MM.1S (cell line): ENCODE results near the gene ARMC8.

ENCODE experiments used
- DNase-seq: peaks from one replicate; pipeline ENCODE4 v3.0.0-alpha.2; 2015
- H2AFZ ChIP-seq: fragments of 300-600 bp; sonication (generic); 2 replicates; pipeline ENCODE4 v1.6.0; 2016; ENCODE audit warnings: antibody characterized with exemption, low read length
- H3F3A ChIP-seq: fragments of 300-600 bp; sonication (generic); 2 replicates; pipeline ENCODE4 v1.6.1; 2016; ENCODE audit warnings: mild to moderate bottlenecking, antibody characterized with exemption, low read length, moderate library complexity, mixed read lengths; ENCODE audit not compliant: insufficient read depth
- H3K27ac ChIP-seq: fragments of 300-600 bp; sonication (generic); 2 replicates; pipeline ENCODE4 v1.5.1; 2016; ENCODE audit warnings: mild to moderate bottlenecking, low read length
- H3K27me3 ChIP-seq: fragments of 300-600 bp; sonication (generic); replicated peaks from 2 replicates; pipeline ENCODE4 v1.6.0; 2016; ENCODE audit warnings: low read length; ENCODE audit not compliant: insufficient read depth
- H3K36me3 ChIP-seq: fragments of 300-600 bp; sonication (generic); replicated peaks from 2 replicates; pipeline ENCODE4 v1.6.1; 2016; ENCODE audit warnings: mild to moderate bottlenecking, low read length, mixed read lengths; ENCODE audit not compliant: insufficient read depth
- H3K4me1 ChIP-seq: fragments of 300-600 bp; sonication (generic); 2 replicates; pipeline ENCODE4 v1.6.1; 2016; ENCODE audit warnings: low read length, mixed read lengths
- H3K4me2 ChIP-seq: fragments of 300-600 bp; sonication (generic); 2 replicates; pipeline ENCODE4 v1.6.0; 2016; ENCODE audit warnings: low read depth, low read length
- H3K4me3 ChIP-seq: fragments of 300-600 bp; sonication (generic); 2 replicates; pipeline ENCODE4 v1.5.1; 2016; ENCODE audit warnings: low read length, mixed read lengths
- H3K79me2 ChIP-seq: fragments of 300-600 bp; sonication (generic); 2 replicates; pipeline ENCODE4 v1.6.1; 2016; ENCODE audit warnings: mixed run types, low read length, mixed read lengths
- H3K9ac ChIP-seq: fragments of 300-600 bp; sonication (generic); 2 replicates; pipeline ENCODE4 v1.6.1; 2016; ENCODE audit warnings: low read length, mixed read lengths
- H3K9me2 ChIP-seq: fragments of 300-600 bp; sonication (generic); replicated peaks from 2 replicates; pipeline ENCODE4 v1.6.1; 2016; ENCODE audit warnings: mild to moderate bottlenecking, low read length, mixed read lengths; ENCODE audit not compliant: insufficient read depth
- H3K9me3 ChIP-seq: fragments of 300-600 bp; sonication (generic); replicated peaks from 2 replicates; pipeline ENCODE4 v1.6.1; 2016; ENCODE audit warnings: mild to moderate bottlenecking, low read length, mixed read lengths; ENCODE audit not compliant: insufficient read depth
- H4K20me1 ChIP-seq: fragments of 300-600 bp; sonication (generic); 2 replicates; pipeline ENCODE4 v1.6.1; 2016; ENCODE audit warnings: mild to moderate bottlenecking, low read length, moderate library complexity, mixed read lengths; ENCODE audit not compliant: insufficient read depth
- CTCF ChIP-seq: fragments of 300-600 bp; sonication (generic); IDR thresholded peaks from 2 replicates; pipeline ENCODE4 v1.5.1; 2016; ENCODE audit warnings: antibody characterized with exemption, low read length, mixed read lengths
- EZH2 ChIP-seq: fragments of 300-600 bp; sonication (generic); optimal IDR thresholded peaks from 2 replicates; pipeline ENCODE3; 2017; ENCODE audit warnings: low read depth, mild to moderate bottlenecking, antibody characterized with exemption, low read length, mixed read lengths
- EZH2phosphoT487 ChIP-seq: fragments of 300-600 bp; sonication (generic); IDR thresholded peaks from 2 replicates; pipeline ENCODE4 v1.6.1; 2018; ENCODE audit warnings: antibody characterized with exemption, low read length

The ARMC8 gene

GRCh38 chr3:138271189-138271794, 84.2 kb downstream of the ARMC8 start:
- Histone ChIP-seq H3K4me2 (no peak overlapping the region), H3K9me2 (no peaks in the 10 kb centered on the region), H3K4me1 (peaks cover 15% of the 10 kb centered on the region), H3K27me3 (no peaks in the 10 kb centered on the region), H4K20me1 (no peaks in the 10 kb centered on the region), H3K4me3 (no peak overlapping the region), H3F3A (no peaks in the 10 kb centered on the region), H3K9ac (no peak overlapping the region), H3K36me3 (no peaks in the 10 kb centered on the region), H3K79me2 (no peaks in the 10 kb centered on the region), H2AFZ (no peak overlapping the region), H3K9me3 (no peaks in the 10 kb centered on the region), H3K27ac (no peak overlapping the region)
- no peak for DNase-seq
- TF ChIP-seq CTCF = no peak
- TF ChIP-seq EZH2phosphoT487 = no peak
- TF ChIP-seq EZH2 = no peak

GRCh38 chr3:138281561-138281960, 94.5 kb downstream of the ARMC8 start:
- no peaks in the 10 kb centered on the region for H3F3A ChIP-seq
- DNase-seq = no peak

GRCh38 chr3:138282836-138283235, 95.7 kb downstream of the ARMC8 start:
- Histone ChIP-seq H3K9ac (no peak overlapping the region), H3K36me3 (no peaks in the 10 kb centered on the region), H3K9me3 (no peaks in the 10 kb centered on the region), H3K79me2 (no peaks in the 10 kb centered on the region), H3K4me3 (no peak overlapping the region), H2AFZ (no peak overlapping the region), H3K27me3 (no peaks in the 10 kb centered on the region), H3K4me2 (no peak overlapping the region), H4K20me1 (no peaks in the 10 kb centered on the region), H3F3A (no peaks in the 10 kb centered on the region), H3K27ac (no peak overlapping the region), H3K4me1 (no peaks in the 10 kb centered on the region), H3K9me2 (no peaks in the 10 kb centered on the region)
- no peak for TF ChIP-seq EZH2phosphoT487
- TF ChIP-seq CTCF = no peak
- TF ChIP-seq EZH2 = no peak
- DNase-seq = no peak

More at GRCh38 chr3:138281561-138281960, 94.5 kb downstream of the ARMC8 start:
- Histone ChIP-seq H3K9ac (no peak overlapping the region), H3K27me3 (no peaks in the 10 kb centered on the region), H4K20me1 (no peaks in the 10 kb centered on the region), H3K4me3 (no peak overlapping the region), H3K36me3 (no peaks in the 10 kb centered on the region), H2AFZ (no peak overlapping the region), H3K9me3 (no peaks in the 10 kb centered on the region), H3K4me1 (no peaks in the 10 kb centered on the region), H3K4me2 (no peak overlapping the region), H3K27ac (no peak overlapping the region), H3K9me2 (no peaks in the 10 kb centered on the region), H3K79me2 (no peaks in the 10 kb centered on the region)
- no peak for TF ChIP-seq CTCF
- TF ChIP-seq EZH2 = no peak
- TF ChIP-seq EZH2phosphoT487 = no peak
